NCI-H460 (cell line): ENCODE data around the gene NCDN. TPM values are rescaled to one million over a fixed set of nuclear protein-coding genes. Genes with fewer than 3 reads are reported as not detected.

Source experiments
- total RNA-seq: library from RNA; depleted of rRNA; stranded (reverse); fragments of >200 nt; shearing (Covaris generic); gene quantifications from 2 replicates; pipeline ENCODE4 v1.2.3, GENCODE V29; 2014; rRNA removed

NCDN gene
- total RNA-seq, 1 experiment from 2014 or later: 10.0 TPM

Other genes with a start within 250 kb of the NCDN start
- 30.2 and 30.4 TPM in 2 replicates for gene KIAA0319L, start 396 bp upstream of the NCDN start, total RNA-seq
- 0.40 TPM in 1 of 2 replicates, not detected in the other for gene TFAP2E, start 15.5 kb downstream of the NCDN start, total RNA-seq
- gene PSMB2, start 83.7 kb downstream of the NCDN start, total RNA-seq: 52.0 and 55.7 TPM in 2 replicates
- gene C1orf216, start 161.1 kb downstream of the NCDN start, total RNA-seq: 5.1 and 5.5 TPM in 2 replicates
- gene CLSPN, start 212.2 kb downstream of the NCDN start, total RNA-seq: 8.2 and 9.2 TPM in 2 replicates